Gastroesophageal sphincter (tissue), 3 donors: ENCODE measurements around the gene CERS1.

ENCODE experiments used
- EP300 ChIP-seq: sonication (generic); formaldehyde crosslinking; IDR thresholded peaks from one replicate; pipeline ENCODE4 v1.6.1; 2017; ENCODE audit warnings: antibody characterized with exemption, mild to moderate bottlenecking
- POLR2AphosphoS5 ChIP-seq: sonication (generic); formaldehyde crosslinking; IDR thresholded peaks from one replicate; pipeline ENCODE4 v1.6.1; 2017; ENCODE audit warnings: antibody characterized with exemption
- TF ChIP-seq, protein P1 (sequence below), 4 experiments: fragments of 200-600 bp in 2 of 4; fragments of 450-650 bp in 2 of 4; sonication (generic) in 1 of 4; IDR thresholded peaks; one replicate each; pipeline ENCODE4 v1.5.1; 2017 to 2019; ENCODE audit warnings: antibody characterized with exemption in 4 of 4, mild to moderate bottlenecking in 2 of 4, moderate library complexity in 2 of 4

DNA sequence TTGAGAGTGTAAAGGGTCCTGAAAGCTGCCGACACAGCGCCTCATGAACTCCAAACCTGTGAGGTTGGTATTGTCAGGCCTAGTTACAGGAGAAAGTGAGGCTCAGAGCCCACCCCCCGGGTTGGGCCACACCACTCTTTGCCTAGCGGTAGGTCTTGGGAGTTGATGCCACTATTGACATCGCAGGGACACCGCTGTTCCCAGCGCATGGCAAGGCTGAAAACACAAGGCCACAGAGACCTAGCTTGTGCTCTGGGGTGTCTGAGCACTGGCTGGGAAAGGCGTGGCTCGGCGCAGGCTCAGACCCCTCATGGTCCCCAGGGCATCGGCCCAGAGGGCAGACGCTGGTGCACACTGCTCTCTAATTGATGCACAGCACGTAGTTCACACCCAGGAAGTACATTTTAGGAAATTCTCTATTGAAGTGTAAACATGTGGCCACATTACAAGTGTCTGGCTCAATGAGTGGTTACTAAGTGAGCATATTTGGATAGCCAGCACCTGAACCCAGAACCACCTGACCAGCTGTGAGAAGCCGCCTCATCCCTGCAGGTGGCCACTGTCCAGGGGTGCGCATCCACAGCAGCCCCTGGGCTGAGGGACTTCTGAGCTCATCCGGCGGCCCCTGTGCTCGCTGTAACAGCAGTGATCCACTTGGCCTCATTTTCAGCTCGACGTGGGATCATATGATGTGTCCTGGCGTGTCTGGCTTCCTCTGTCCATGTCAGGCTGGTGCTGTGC lies 36.9 kb downstream of the CERS1 start:
- TF ChIP-seq, protein P1, sequence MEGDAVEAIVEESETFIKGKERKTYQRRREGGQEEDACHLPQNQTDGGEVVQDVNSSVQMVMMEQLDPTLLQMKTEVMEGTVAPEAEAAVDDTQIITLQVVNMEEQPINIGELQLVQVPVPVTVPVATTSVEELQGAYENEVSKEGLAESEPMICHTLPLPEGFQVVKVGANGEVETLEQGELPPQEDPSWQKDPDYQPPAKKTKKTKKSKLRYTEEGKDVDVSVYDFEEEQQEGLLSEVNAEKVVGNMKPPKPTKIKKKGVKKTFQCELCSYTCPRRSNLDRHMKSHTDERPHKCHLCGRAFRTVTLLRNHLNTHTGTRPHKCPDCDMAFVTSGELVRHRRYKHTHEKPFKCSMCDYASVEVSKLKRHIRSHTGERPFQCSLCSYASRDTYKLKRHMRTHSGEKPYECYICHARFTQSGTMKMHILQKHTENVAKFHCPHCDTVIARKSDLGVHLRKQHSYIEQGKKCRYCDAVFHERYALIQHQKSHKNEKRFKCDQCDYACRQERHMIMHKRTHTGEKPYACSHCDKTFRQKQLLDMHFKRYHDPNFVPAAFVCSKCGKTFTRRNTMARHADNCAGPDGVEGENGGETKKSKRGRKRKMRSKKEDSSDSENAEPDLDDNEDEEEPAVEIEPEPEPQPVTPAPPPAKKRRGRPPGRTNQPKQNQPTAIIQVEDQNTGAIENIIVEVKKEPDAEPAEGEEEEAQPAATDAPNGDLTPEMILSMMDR (IDR thresholded peaks at IDR 0.05): no peak
- TF ChIP-seq EP300 (no peak), POLR2AphosphoS5 (no peak)
